Esophagus muscularis mucosa (tissue), 3 donors: Measurements from ENCODE around the gene DDX31.

Experiments
- CTCF ChIP-seq, 3 experiments: fragments of 200-600 bp in 2 of 3; fragments of 450-650 bp in 1 of 3; sonication (generic) in 2 of 3; IDR thresholded peaks; one replicate each; pipeline ENCODE4 v1.5.1; 2017 to 2019; ENCODE audit warnings: antibody characterized with exemption in 3 of 3, mild to moderate bottlenecking in 2 of 3, moderate library complexity in 1 of 3
- POLR2A ChIP-seq: fragments of 450-650 bp; IDR thresholded peaks from one replicate; pipeline ENCODE4 v1.6.1; 2017; ENCODE audit warnings: antibody characterized with exemption, moderate library complexity, mild to moderate bottlenecking, low read depth

- no peak for TF ChIP-seq CTCF (IDR thresholded peaks at IDR 0.05)
- TF ChIP-seq POLR2A, result no peak
These were observed 41.0 kb downstream of the DDX31 start for GRCh38 chr9:132628746-132629145.
